K562 (cell line): ENCODE results near the gene TRIM32. TPM values are rescaled to one million over a fixed set of nuclear protein-coding genes. Genes with fewer than 3 reads are reported as not detected.

ENCODE experiments used
- ATAC-seq: fragments of 200-7000 bp; cut with Tn5 transposase; 3 replicates; pipeline ENCODE4 v1.9.1; 2020; ENCODE audit warnings: moderate library complexity
- BruUV-seq: library from RNA; stranded (reverse); fragments of 400-500 nt; replicated peaks from 2 replicates; lab custom pipeline; 2021; lab: Mats Ljungman, UMichigan
- CTCF ChIA-PET: fragments of 300-600 bp; formaldehyde crosslinking; extraction: SDS; loops from one replicate; lab custom pipeline; 2021; ENCODE audit warnings: low intra/inter-chr PET ratio; lab: Yijun Ruan, JAX
- POLR2A ChIA-PET: fragments of 300-600, 350-650 bp; sonication (Branson Sonifier 250); formaldehyde crosslinking; extraction: SDS; loops from one replicate; lab custom pipeline; 2021; ENCODE audit warnings: antibody characterized with exemption, inconsistent platforms; lab: Yijun Ruan, JAX
- DNase-seq, 4 experiments: peaks; one replicate each; pipeline versions ENCODE4 v3.0.0 to v3.0.0-alpha.2; 2011 to 2018; ENCODE audit warnings: low spot score in 3 of 4, mixed read lengths in 3 of 4; ENCODE audit errors: extremely low read depth in 1 of 4
- FAIRE-seq: peaks from 2 replicates; lab custom pipeline; 2011; peaks lifted over from hg19 to GRCh38; lab: Jason Lieb, UNC
- H2AFZ ChIP-seq: 2 replicates; pipeline ENCODE4 v1.6.0; 2011; ENCODE audit warnings: low read depth, low read length, control low read depth, inconsistent platforms
- H3K27ac ChIP-seq: fragments of 200-600 bp; 3 replicates; pipeline ENCODE4 v1.8.0; 2011; ENCODE audit warnings: low read depth, mild to moderate bottlenecking, control low read depth, inconsistent platforms, low read length, moderate library complexity, mixed read lengths; ENCODE audit errors: extremely low read depth
- H3K27me3 ChIP-seq, 2 experiments: fragments of 300-600 bp in 1 of 2; 2 replicates in 1 of 2; 3 replicates in 1 of 2; pipeline versions ENCODE4 v1.6.0 to v1.8.0; 2011; ENCODE audit warnings: inconsistent platforms in 2 of 2, low read length in 2 of 2, mild to moderate bottlenecking in 1 of 2, mixed read lengths in 1 of 2, moderate library complexity in 1 of 2; ENCODE audit not compliant: control insufficient read depth in 2 of 2, insufficient read depth in 2 of 2
- H3K36me3 ChIP-seq: fragments of 300-600 bp; 3 replicates; pipeline ENCODE4 v1.8.0; 2011; ENCODE audit warnings: mild to moderate bottlenecking, low read length, inconsistent platforms; ENCODE audit not compliant: control insufficient read depth, insufficient read depth
- H3K4me1 ChIP-seq, 2 experiments: fragments of 200-600 bp in 1 of 2; replicated peaks in 1 of 2; 2 replicates in 1 of 2; 3 replicates in 1 of 2; pipeline versions ENCODE4 v1.5.1 to v1.8.0; 2011; ENCODE audit warnings: inconsistent platforms in 2 of 2, low read length in 2 of 2, mild to moderate bottlenecking in 1 of 2, mixed read lengths in 1 of 2, moderate library complexity in 1 of 2; ENCODE audit not compliant: control insufficient read depth in 2 of 2, insufficient read depth in 2 of 2
- H3K4me2 ChIP-seq: 2 replicates; pipeline ENCODE4 v1.6.1; 2011; ENCODE audit warnings: low read length, control low read depth, inconsistent platforms, mixed read lengths; ENCODE audit not compliant: insufficient read depth
- H3K4me3 ChIP-seq: fragments of 200-600 bp; sonication (generic), shearing (Covaris generic); 2 replicates; pipeline ENCODE4 v1.5.1; 2016; ENCODE audit warnings: control low read depth, inconsistent platforms
- H3K79me2 ChIP-seq: fragments of 200-600 bp; 3 replicates; pipeline ENCODE4 v1.8.0; 2011; ENCODE audit warnings: low read length, inconsistent platforms; ENCODE audit not compliant: control insufficient read depth, insufficient read depth
- H3K9ac ChIP-seq, 2 experiments: 2 replicates each; pipeline versions ENCODE4 v1.6.0 to v1.6.1; 2011; ENCODE audit warnings: low read depth in 2 of 2, low read length in 2 of 2, control low read depth in 1 of 2, inconsistent platforms in 1 of 2, mild to moderate bottlenecking in 1 of 2, mixed read lengths in 1 of 2; ENCODE audit not compliant: insufficient read depth in 1 of 2
- H3K9me1 ChIP-seq: one replicate; pipeline ENCODE4 v1.6.0; 2011; ENCODE audit warnings: inconsistent platforms, mild to moderate bottlenecking, low read length, moderate library complexity; ENCODE audit not compliant: control insufficient read depth, insufficient read depth
- H3K9me3 ChIP-seq: replicated peaks from 2 replicates; pipeline ENCODE4 v1.5.1; 2011; ENCODE audit warnings: low read depth, low read length, inconsistent platforms; ENCODE audit not compliant: control insufficient read depth, insufficient read depth
- H4K20me1 ChIP-seq: replicated peaks from 2 replicates; pipeline ENCODE4 v1.6.1; 2011; ENCODE audit warnings: low read length, inconsistent platforms, mixed read lengths; ENCODE audit not compliant: control insufficient read depth, insufficient read depth
- CTCFL ChIP-seq: IDR thresholded peaks from 2 replicates; pipeline ENCODE4 v1.6.1; 2011; ENCODE audit warnings: borderline replicate concordance, low read depth, mild to moderate bottlenecking, moderate library complexity, low read length; ENCODE audit not compliant: insufficient read depth, poor library complexity, severe bottlenecking
- SNRNP70 ChIP-seq: fragments of 200-400 bp; formaldehyde crosslinking; optimal IDR thresholded peaks from 2 replicates; pipeline ENCODE3; 2017; ENCODE audit warnings: low read depth, low read length
- WGBS: fragments of 100-300 bp; shearing (Covaris generic); methylation state at CpG from one replicate; pipeline ENCODE4 v1.1.6; 2016; ENCODE audit warnings: low coverage, mixed read lengths; ENCODE audit not compliant: insufficient coverage; ENCODE audit errors: missing lambda C conversion rate; 5-methylcytosine and 5-hydroxymethylcytosine counted together
- in situ Hi-C: fragments of 300-500 bp; cut with MboI; formaldehyde crosslinking; loops from 4 replicates; pipeline ENCODE4 v1.15.0; 2018; ENCODE audit warnings: inconsistent platforms, mixed read lengths
- intact Hi-C: fragments of 100-400 bp; cut with micrococcal nuclease; formaldehyde crosslinking; loops from 2 replicates; pipeline ENCODE4 v1.14.2; 2022
- polyA plus RNA-seq, 8 experiments: library from polyadenylated mRNA; depleted of rRNA in 4 of 8; stranded (reverse) in 5 of 8; unstranded in 3 of 8; fragments of >200 nt; fragmentation: Nextera tagmentation in 2 of 8; fragmentation: Illumina TruSeq in 1 of 8; extraction: Ambion mirVana in 2 of 8; extraction: Trizol in 1 of 8; gene quantifications; 2 replicates each; pipeline versions ENCODE4 v1.2.1 to v1.2.3, GENCODE V29; 2011 to 2014; ENCODE audit warnings: inconsistent platforms in 1 of 8, missing spikeins in 1 of 8
- total RNA-seq, 7 experiments: library from RNA; depleted of rRNA in 6 of 7; stranded (reverse); fragments of >200 nt in 6 of 7; fragmentation: Illumina TruSeq in 2 of 7; extraction: Trizol in 2 of 7; gene quantifications; 2 replicates each; pipeline versions ENCODE4 v1.2.1 to v1.2.3, GENCODE V29; 2011 to 2021; ENCODE audit warnings: low replicate concordance in 1 of 7

TRIM32 gene
- total and polyA plus RNA-seq, 9 of the 15 experiments (the other 6 are each of a cell fraction or from before 2014, with no cell fraction given): 3.5 to 9.4 (median 5.9) TPM

- no peaks in the 10 kb centered on the region for H4K20me1 ChIP-seq
- H3K36me3 ChIP-seq: no peaks in the 10 kb centered on the region
- no peak overlapping the region for H2AFZ ChIP-seq
- intact Hi-C loops: loop anchor here (10.0 kb wide), 1 partner anchor 682 kb away; the partner anchor contains the start of gene ASTN2
- BruUV-seq: no TSS peak
- ChIA-PET POLR2A (no interaction called here), CTCF (no interaction called here)
- WGBS: 0% methylated on average over 8 of the region's 9 CpGs
- DNase-seq (no peak), ATAC-seq (no peak), FAIRE-seq (no peak)
- H3K79me2 ChIP-seq: no peaks in the 10 kb centered on the region
- no peak overlapping the region for H3K9ac ChIP-seq
- in situ Hi-C loops: loop anchor here (10.0 kb wide), 1 partner anchor 122 kb away; no protein-coding TSS in a partner anchor
- no peak for TF ChIP-seq CTCFL
- no peak for TF ChIP-seq SNRNP70
- H3K4me1 ChIP-seq: no peaks in the 10 kb centered on the region
- no peak overlapping the region for H3K4me2 ChIP-seq
- H3K9me1 ChIP-seq: no peaks in the 10 kb centered on the region
- H3K9me3 ChIP-seq: no peaks in the 10 kb centered on the region
- H3K27ac ChIP-seq: no peak overlapping the region
- H3K27me3 ChIP-seq: no peaks in the 10 kb centered on the region
- H3K4me3 ChIP-seq: no peak overlapping the region
Measured at GRCh38 chr9:116733010-116733641, 46.0 kb downstream of the TRIM32 start.
